Mesendoderm (in vitro differentiated cells): Measurements from ENCODE around the gene PLPP1.

Source experiments
- DNase-seq: peaks from one replicate; pipeline ENCODE4 v3.0.0; 2013
- H2AK5ac ChIP-seq: 2 replicates; pipeline ENCODE4 v1.6.1; 2013; ENCODE audit warnings: low read length, inconsistent platforms
- H2BK120ac ChIP-seq: 2 replicates; pipeline ENCODE4 v1.6.1; 2013; ENCODE audit warnings: low read depth, mild to moderate bottlenecking, low read length, moderate library complexity, mixed read lengths
- H2BK15ac ChIP-seq: replicated peaks from 2 replicates; pipeline ENCODE4 v1.6.1; 2013; ENCODE audit warnings: low read depth, mild to moderate bottlenecking, moderate library complexity
- H2BK5ac ChIP-seq: 2 replicates; pipeline ENCODE4 v1.6.1; 2013; ENCODE audit warnings: low read length, inconsistent platforms
- H3K18ac ChIP-seq: 2 replicates; pipeline ENCODE4 v1.6.1; 2013; ENCODE audit warnings: mild to moderate bottlenecking, low read length, mixed read lengths
- H3K23ac ChIP-seq: one replicate; pipeline ENCODE4 v1.6.1; 2013; ENCODE audit warnings: low read length
- H3K27ac ChIP-seq: 2 replicates; pipeline ENCODE4 v1.5.1; 2013; ENCODE audit warnings: low read depth, mild to moderate bottlenecking, inconsistent platforms, low read length, moderate library complexity
- H3K27me3 ChIP-seq: 2 replicates; pipeline ENCODE4 v1.6.1; 2013; ENCODE audit warnings: low read length, control low read depth, mild to moderate bottlenecking, inconsistent platforms; ENCODE audit not compliant: insufficient read depth, poor library complexity
- H3K36me3 ChIP-seq: 2 replicates; pipeline ENCODE4 v1.6.1; 2013; ENCODE audit warnings: low read length, inconsistent platforms; ENCODE audit not compliant: control insufficient read depth, insufficient read depth
- H3K4ac ChIP-seq: one replicate; pipeline ENCODE4 v1.6.1; 2013; ENCODE audit warnings: low read depth, mild to moderate bottlenecking, low read length, moderate library complexity
- H3K4me1 ChIP-seq: 2 replicates; pipeline ENCODE4 v1.6.1; 2013; ENCODE audit warnings: low read depth, low read length, inconsistent platforms; ENCODE audit not compliant: control insufficient read depth
- H3K4me2 ChIP-seq: 2 replicates; pipeline ENCODE4 v1.6.1; 2013; ENCODE audit warnings: low read length
- H3K4me3 ChIP-seq: 2 replicates; pipeline ENCODE4 v1.5.1; 2013; ENCODE audit warnings: mild to moderate bottlenecking, low read length
- H3K56ac ChIP-seq: one replicate; pipeline ENCODE4 v1.6.1; 2013; ENCODE audit warnings: low read length
- H3K79me1 ChIP-seq: 2 replicates; pipeline ENCODE4 v1.6.1; 2013; ENCODE audit warnings: low read length, inconsistent platforms
- H3K79me2 ChIP-seq: 2 replicates; pipeline ENCODE4 v1.6.1; 2013; ENCODE audit warnings: mild to moderate bottlenecking, low read length; ENCODE audit not compliant: control insufficient read depth, insufficient read depth
- H3K9ac ChIP-seq: 2 replicates; pipeline ENCODE4 v1.6.1; 2013; ENCODE audit warnings: low read length, inconsistent platforms
- H4K5ac ChIP-seq: one replicate; pipeline ENCODE4 v1.6.1; 2013; ENCODE audit warnings: low read length
- H4K8ac ChIP-seq: one replicate; pipeline ENCODE4 v1.6.1; 2013; ENCODE audit warnings: low read depth, mild to moderate bottlenecking, control low read depth, low read length, moderate library complexity
- WGBS: extraction: QIAGEN DNeasy Blood & Tissue Kit; methylation state at CpG from one replicate; pipeline ENCODE4 v1.1.7; 2013; ENCODE audit warnings: low lambda C conversion rate, missing lambda C conversion rate; ENCODE audit not compliant: insufficient coverage; ENCODE audit errors: extremely low coverage; 5-methylcytosine and 5-hydroxymethylcytosine counted together

Gene PLPP1

DNA sequence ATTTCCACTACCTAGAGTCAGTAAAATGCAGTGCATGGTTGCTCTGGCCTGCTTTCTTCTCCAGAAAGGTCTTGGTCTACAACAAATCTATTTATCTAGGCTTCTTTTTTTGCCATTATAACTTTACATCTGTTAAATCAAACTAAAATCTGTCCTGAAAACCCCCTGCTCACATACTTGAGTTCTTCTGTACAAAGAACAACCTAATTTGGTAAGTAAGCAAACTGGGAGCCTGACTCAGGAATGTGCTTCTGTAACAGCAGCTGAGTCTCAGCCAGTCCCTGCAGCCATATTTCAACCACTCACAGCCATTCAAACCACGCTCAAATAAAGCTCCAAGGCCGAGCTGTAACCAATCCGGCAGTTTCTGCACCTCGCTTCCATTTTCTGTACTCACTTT lies 95.8 kb downstream of the PLPP1 start:
- H4K5ac ChIP-seq, result no peak overlapping the region
- peaks cover 2% of the 10 kb centered on the region for H3K4me1 ChIP-seq
- peak; percentile 60 for DNase-seq
- no peak overlapping the region for H2BK15ac ChIP-seq
- no CpG with 5 or more reads among the region's 4 CpGs for WGBS
- no peak overlapping the region for H2BK5ac ChIP-seq
- H2AK5ac ChIP-seq, result no peak overlapping the region
- H3K27ac ChIP-seq, result peak overlapping the region; percentile 19
- H3K18ac ChIP-seq, result peak overlapping the region; percentile 35
- no peak overlapping the region for H4K8ac ChIP-seq
- no peak overlapping the region for H3K4me2 ChIP-seq
- H2BK120ac ChIP-seq, result no peak overlapping the region
- no peaks in the 10 kb centered on the region for H3K36me3 ChIP-seq
- H3K79me1 ChIP-seq, result no peaks in the 10 kb centered on the region
- no peaks in the 10 kb centered on the region for H3K79me2 ChIP-seq
- H3K4ac ChIP-seq, result no peak overlapping the region
- H3K4me3 ChIP-seq, result no peak overlapping the region
- H3K56ac ChIP-seq, result no peak overlapping the region
- no peak overlapping the region for H3K23ac ChIP-seq
- no peak overlapping the region for H3K9ac ChIP-seq
- no peaks in the 10 kb centered on the region for H3K27me3 ChIP-seq

DNA sequence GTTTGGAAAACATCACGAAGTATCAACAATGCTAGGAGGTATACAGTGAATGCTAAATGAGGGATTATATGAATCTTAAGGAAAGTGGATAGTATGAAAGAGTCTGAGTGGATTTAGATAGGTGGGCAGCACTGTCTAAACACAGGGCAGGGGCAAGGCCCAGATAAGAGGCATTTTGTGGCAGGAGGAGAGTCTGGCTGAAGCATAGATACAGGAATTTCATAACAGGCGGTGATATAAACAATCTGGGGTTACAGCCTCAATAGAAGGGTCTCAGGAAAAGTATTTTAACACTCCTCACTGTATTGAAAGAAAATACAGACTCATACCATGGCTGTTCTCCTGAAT lies 96.9 kb downstream of the PLPP1 start:
- Histone ChIP-seq H3K4ac (no peak overlapping the region), H3K4me3 (no peak overlapping the region), H2BK5ac (no peak overlapping the region), H3K9ac (no peak overlapping the region), H2BK120ac (no peak overlapping the region), H3K18ac (no peak overlapping the region), H3K4me1 (peaks cover 2% of the 10 kb centered on the region), H4K5ac (no peak overlapping the region), H3K79me1 (no peaks in the 10 kb centered on the region), H3K23ac (no peak overlapping the region), H3K4me2 (no peak overlapping the region), H3K27me3 (no peaks in the 10 kb centered on the region), H2AK5ac (no peak overlapping the region), H3K79me2 (no peaks in the 10 kb centered on the region), H4K8ac (no peak overlapping the region), H3K56ac (no peak overlapping the region), H3K36me3 (peaks cover under 1% of the 10 kb centered on the region), H2BK15ac (no peak overlapping the region), H3K27ac (peak overlapping the region; percentile 2)
- DNase-seq, result no peak
- WGBS, result no CpG with 5 or more reads among the region's 2 CpGs

DNA sequence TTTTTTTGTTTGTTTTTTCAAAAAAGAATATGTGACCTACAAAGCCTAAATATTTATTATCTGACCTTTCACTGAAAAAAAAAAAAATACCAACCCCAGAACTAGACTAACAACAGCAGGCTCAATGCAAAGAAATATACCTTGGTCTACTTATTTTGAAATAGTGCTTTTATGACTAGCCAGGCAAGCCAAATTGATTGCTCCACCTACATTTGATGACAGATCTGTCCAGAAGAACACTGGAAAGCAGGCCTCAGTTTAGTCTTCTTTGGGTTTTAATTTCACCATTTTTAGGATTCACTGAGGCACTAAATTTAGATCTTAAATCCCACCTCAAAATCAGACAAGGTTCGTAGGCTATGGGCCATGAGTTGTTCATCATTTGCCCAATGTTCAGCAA lies 97.3 kb downstream of the PLPP1 start:
- H3K27ac ChIP-seq, result no peak overlapping the region
- H3K79me2 ChIP-seq, result no peaks in the 10 kb centered on the region

DNA sequence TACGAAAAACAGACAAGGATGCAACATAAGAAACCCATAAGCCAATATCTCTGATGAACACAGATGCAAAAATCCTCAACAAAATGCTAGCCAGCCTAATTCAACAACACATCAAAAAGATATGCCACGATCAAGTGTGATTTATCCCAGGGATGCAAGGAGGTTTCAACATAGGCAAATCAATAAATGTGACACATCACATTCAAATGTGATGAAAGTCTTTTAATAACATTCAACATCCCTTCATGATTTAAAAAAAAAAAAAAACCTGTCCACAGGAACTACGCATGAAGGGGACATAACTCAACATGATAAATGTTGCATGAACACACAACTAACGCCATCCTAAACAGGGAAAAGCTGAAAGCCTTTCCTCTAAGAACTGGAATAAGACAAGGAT lies 102.2 kb downstream of the PLPP1 start:
- DNase-seq, result no peak
- H3K23ac ChIP-seq, result no peak overlapping the region
- no peak overlapping the region for H3K18ac ChIP-seq
- no peak overlapping the region for H2BK15ac ChIP-seq
- no peak overlapping the region for H4K5ac ChIP-seq
- H3K79me2 ChIP-seq, result no peaks in the 10 kb centered on the region
- no peak overlapping the region for H3K4ac ChIP-seq
- peaks cover 6% of the 10 kb centered on the region for H3K79me1 ChIP-seq
- H2AK5ac ChIP-seq, result no peak overlapping the region
- H4K8ac ChIP-seq, result no peak overlapping the region
- H3K4me1 ChIP-seq, result no peaks in the 10 kb centered on the region
- no peaks in the 10 kb centered on the region for H3K27me3 ChIP-seq
- H2BK5ac ChIP-seq, result no peak overlapping the region
- peaks cover 6% of the 10 kb centered on the region for H3K36me3 ChIP-seq
- no peak overlapping the region for H3K4me3 ChIP-seq
- no peak overlapping the region for H3K27ac ChIP-seq
- no peak overlapping the region for H2BK120ac ChIP-seq
- no peak overlapping the region for H3K9ac ChIP-seq
- no peak overlapping the region for H3K56ac ChIP-seq
- no peak overlapping the region for H3K4me2 ChIP-seq
- no CpG with 5 or more reads among the region's 4 CpGs for WGBS

More for the DNA sequence above, 97.3 kb downstream of the PLPP1 start:
- no peak for DNase-seq
- Histone ChIP-seq H4K5ac (no peak overlapping the region), H2AK5ac (no peak overlapping the region), H4K8ac (no peak overlapping the region), H2BK5ac (no peak overlapping the region), H3K79me1 (no peaks in the 10 kb centered on the region), H3K56ac (no peak overlapping the region), H3K4me2 (no peak overlapping the region), H3K23ac (no peak overlapping the region), H3K4me3 (no peak overlapping the region), H2BK120ac (no peak overlapping the region), H3K27me3 (no peaks in the 10 kb centered on the region), H3K4me1 (peaks cover 2% of the 10 kb centered on the region), H3K4ac (no peak overlapping the region), H2BK15ac (no peak overlapping the region), H3K9ac (no peak overlapping the region), H3K36me3 (peaks cover 2% of the 10 kb centered on the region), H3K18ac (no peak overlapping the region)
- WGBS, result no CpG with 5 or more reads among the region's 1 CpG

DNA sequence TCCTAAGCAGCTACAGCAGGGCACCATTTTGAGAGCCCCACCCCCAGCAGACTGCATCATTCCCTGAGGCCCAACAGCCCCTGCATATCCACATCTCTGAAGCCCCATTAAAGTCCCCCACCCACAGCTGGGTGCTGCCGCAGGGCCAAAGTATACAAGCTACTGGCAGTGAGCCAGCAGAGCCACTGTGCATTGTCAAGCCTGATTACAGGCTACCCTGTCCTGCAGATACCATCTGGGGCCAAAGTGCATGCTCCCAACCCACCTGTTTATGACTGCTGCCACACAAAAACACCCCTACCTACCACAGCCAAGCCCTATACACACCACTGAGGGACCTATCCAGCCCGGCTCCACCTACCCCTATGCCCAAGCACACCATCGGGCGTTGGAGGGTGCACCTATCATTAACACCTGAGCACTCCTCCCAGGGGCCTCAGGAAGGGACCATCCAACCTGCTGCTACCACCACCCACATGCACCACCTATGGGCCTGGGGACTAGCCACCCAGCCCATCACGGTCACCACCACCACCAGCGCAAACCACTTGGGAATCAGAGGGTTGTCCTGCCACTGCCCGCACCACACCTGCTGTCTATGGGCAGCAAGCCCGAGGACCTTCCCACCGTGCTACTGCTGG lies 105.0 kb downstream of the PLPP1 start:
- Histone ChIP-seq H2BK5ac (no peak overlapping the region), H3K4ac (no peak overlapping the region), H4K8ac (no peak overlapping the region), H4K5ac (no peak overlapping the region), H2BK120ac (no peak overlapping the region), H3K27me3 (no peaks in the 10 kb centered on the region), H3K27ac (no peak overlapping the region), H3K9ac (no peak overlapping the region), H3K79me1 (peaks cover 6% of the 10 kb centered on the region), H3K4me3 (no peak overlapping the region), H3K23ac (no peak overlapping the region), H3K4me2 (no peak overlapping the region), H3K36me3 (peaks cover 8% of the 10 kb centered on the region), H2AK5ac (no peak overlapping the region), H3K56ac (no peak overlapping the region), H3K18ac (no peak overlapping the region), H2BK15ac (no peak overlapping the region), H3K4me1 (no peaks in the 10 kb centered on the region), H3K79me2 (no peaks in the 10 kb centered on the region)
- DNase-seq, result no peak
- no CpG with 5 or more reads among the region's 9 CpGs for WGBS

DNA sequence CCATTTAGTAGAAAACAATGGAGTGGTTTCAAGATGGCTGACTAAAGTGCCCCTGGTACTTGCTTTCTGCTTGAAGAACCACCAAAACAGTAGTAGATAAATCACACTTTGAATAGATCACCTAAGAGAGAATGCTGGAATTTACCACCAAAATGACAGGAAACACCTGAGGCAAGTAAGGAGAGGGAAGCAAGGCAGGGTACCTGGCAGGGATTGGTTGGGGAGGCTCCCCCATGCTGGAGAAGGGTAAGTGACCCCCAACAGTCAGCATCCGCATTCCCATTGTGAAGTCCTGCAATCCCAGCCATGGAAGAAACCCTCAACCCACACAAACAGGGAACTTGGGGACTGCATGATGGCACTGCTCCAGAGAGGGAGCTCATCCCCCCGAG lies 105.5 kb downstream of the PLPP1 start:
- H2BK120ac ChIP-seq, result no peak overlapping the region
- WGBS, result no CpG with 5 or more reads among the region's 2 CpGs
- H3K4me2 ChIP-seq, result no peak overlapping the region

More for the DNA sequence above, 105.5 kb downstream of the PLPP1 start:
- Histone ChIP-seq H3K18ac (no peak overlapping the region), H4K8ac (no peak overlapping the region), H3K36me3 (peaks cover 10% of the 10 kb centered on the region), H2BK5ac (no peak overlapping the region), H2AK5ac (no peak overlapping the region), H3K23ac (no peak overlapping the region), H3K9ac (no peak overlapping the region), H3K27me3 (no peaks in the 10 kb centered on the region), H3K27ac (no peak overlapping the region), H4K5ac (no peak overlapping the region), H3K79me1 (peaks cover 6% of the 10 kb centered on the region), H3K4me3 (no peak overlapping the region), H3K56ac (no peak overlapping the region), H2BK15ac (no peak overlapping the region), H3K4ac (no peak overlapping the region), H3K79me2 (no peaks in the 10 kb centered on the region), H3K4me1 (no peaks in the 10 kb centered on the region)
- peak; percentile 53 for DNase-seq
